Left cardiac atrium (tissue), 4 donors: ENCODE data around the gene SCRN1. TPM values are rescaled to one million over a fixed set of nuclear protein-coding genes. Genes with fewer than 3 reads are reported as not detected.

ENCODE experiments used
- ATAC-seq, 2 donors: fragments of 200-7000 bp; cut with Tn5 transposase; one replicate each; pipeline ENCODE4 v1.9.1; 2020; ENCODE audit warnings: mild to moderate bottlenecking in 2 of 2, moderate library complexity in 2 of 2
- DNase-seq: peaks from one replicate; pipeline ENCODE4 v3.0.0-alpha.2; 2020
- intact Hi-C, 2 donors: fragments of 100-400 bp; cut with DNase I; formaldehyde crosslinking; loops; one replicate each; pipeline versions ENCODE4 v1.14.1 to v1.15.1; 2022 to 2023
- total RNA-seq, 2 donors: library from RNA; stranded (reverse); fragmentation: NEBNext Ultra II Directional; extraction: Animal tissue kit (Norgen Biotek cat#: 25700); gene quantifications; one replicate each; pipeline ENCODE4 v1.2.1, GENCODE V29; 2021
- donor health status: DM: no; HTN: yes; CAD: no.
- donor health status: DM: no; HTN: yes; CAD: no; lungs with severe emphysema.
- donor health status: DM: yes; HTN: yes; CAD: no.
- donor health status: Dilated cardiomyopathy.

The SCRN1 gene
- total RNA-seq, 2 donors from 2014 or later: 22.9 to 32.1 TPM

DNA sequence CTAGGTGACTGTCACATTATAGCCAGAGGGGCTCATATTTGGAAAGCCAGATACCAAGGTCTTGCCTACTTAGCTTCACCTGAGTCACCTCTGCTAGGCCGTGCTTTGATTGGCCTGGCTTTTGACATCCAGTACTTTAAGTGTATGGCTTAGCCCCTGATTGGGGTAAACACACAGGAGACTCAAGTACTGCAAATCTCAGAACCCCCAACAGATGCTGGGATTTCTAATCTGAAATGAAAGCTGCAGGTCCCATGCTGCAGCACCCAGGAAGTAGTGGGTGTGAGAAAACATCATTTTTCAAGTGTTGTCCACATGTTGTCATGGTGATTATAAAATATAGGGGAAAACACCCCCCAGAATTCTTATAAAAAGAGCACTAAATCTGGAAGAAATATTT lies 107.1 kb downstream of the SCRN1 start:
- intact Hi-C loops: no loop called here
- ATAC-seq: no peak
- DNase-seq: no peak

GRCh38 chr7:29881724-29882123 lies 107.9 kb downstream of the SCRN1 start:
- intact Hi-C loops: no loop called here
- ATAC-seq: no peak
- no peak for DNase-seq

DNA sequence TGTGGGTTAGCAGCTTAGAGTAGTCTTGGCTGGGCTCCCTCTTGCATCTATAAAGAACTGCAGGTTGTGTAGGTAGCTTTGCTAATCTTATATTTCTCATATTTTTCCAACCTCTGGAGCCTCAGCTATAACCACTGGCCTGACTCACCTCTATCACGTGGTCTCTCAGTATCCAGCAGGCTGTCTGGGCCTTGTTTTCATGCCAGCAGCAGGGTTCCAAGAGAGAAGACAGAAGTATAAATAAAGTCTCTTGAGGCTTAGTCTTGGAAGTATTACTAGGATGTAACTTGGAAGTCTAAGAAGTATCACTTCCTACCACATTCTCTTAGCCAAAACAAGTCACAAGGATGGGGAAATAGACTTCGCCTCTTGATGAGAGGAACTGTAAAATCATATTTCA lies 110.0 kb downstream of the SCRN1 start:
- DNase-seq (peak; percentile 47), ATAC-seq (peak; percentile 57 to 66)
- intact Hi-C loops: no loop called here

DNA sequence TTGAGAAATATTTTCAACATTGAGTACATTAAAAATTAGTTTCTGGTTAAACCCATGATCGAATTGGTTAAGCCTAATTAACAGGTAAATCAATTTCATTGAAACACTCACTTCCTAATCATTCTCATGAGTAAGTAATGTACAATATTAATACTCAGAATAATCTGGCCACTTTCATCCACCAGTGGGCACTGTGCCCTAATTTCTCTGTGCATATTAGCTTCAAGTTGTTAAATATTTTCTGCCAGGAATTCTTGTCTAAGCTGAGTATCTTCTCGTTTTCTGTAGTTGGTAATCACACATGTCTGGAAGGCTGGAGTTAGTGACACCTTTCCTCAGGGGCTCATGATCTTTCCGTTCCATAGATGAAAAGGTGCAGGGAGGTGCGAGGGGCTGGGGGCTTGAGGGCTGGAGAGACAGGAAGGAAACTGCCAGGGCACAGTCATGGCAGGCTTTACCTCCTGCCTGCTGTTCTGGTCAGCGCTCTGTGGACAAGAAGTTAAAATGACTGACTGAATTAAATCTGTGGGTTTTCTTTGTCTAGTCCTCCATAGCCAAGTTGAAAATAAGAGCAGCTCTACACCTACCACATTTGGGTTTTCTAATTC lies 111.4 kb downstream of the SCRN1 start:
- ATAC-seq (no peak), DNase-seq (no peak)
- intact Hi-C loops: no loop called here

- ATAC-seq (no peak), DNase-seq (no peak)
- intact Hi-C loops: no loop called here
Measured at GRCh38 chr7:29877196-29877595, 112.4 kb downstream of the SCRN1 start.

DNA sequence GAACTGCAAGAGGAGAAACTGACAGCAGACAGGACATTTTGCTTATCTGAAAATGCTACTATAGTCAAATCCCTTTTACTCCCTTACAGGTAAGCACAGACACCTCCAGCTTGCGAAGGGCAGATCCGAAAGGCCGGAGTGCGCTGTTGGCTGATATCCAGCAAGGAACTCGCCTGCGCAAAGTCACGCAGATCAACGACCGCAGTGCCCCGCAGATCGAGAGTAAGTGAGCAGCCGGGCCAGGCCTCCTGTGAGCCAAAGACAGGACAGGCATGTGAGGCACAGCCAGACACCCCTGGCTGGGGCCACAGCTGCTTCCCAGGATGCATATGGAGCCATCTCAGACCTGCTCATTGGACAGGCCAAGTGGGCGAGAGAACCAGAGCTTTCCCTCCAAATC lies 113.9 kb downstream of the SCRN1 start:
- intact Hi-C loops: no loop called here

GRCh38 chr7:29873644-29874294 lies 115.8 kb downstream of the SCRN1 start:
- DNase-seq: no peak
- intact Hi-C loops: no loop called here
- no peak for ATAC-seq

More for the DNA sequence above, 113.9 kb downstream of the SCRN1 start:
- ATAC-seq (no peak), DNase-seq (no peak)

GRCh38 chr7:29871787-29872398 lies 117.7 kb downstream of the SCRN1 start:
- intact Hi-C loops: no loop called here
- ATAC-seq (peak in 1 of 2 donors; percentile 53), DNase-seq (no peak)

Other genes starting within 250 kb of the SCRN1 start
- 1 to 10 TPM; 1.8 to 3.8 TPM for gene WIPF3, start 183.3 kb downstream of the SCRN1 start, total RNA-seq
- gene FKBP14, start 36.9 kb upstream of the SCRN1 start, total RNA-seq: 10 to 100 TPM; 14.3 to 17.6 TPM
- gene PLEKHA8, start 38.6 kb upstream of the SCRN1 start, total RNA-seq: 1 to 10 TPM; 4.5 to 5.3 TPM
- gene MTURN, start 145.2 kb upstream of the SCRN1 start, total RNA-seq: 10 to 100 TPM; 25.8 to 27.3 TPM